HL-60 (cell line): ENCODE results near the gene MYOZ2.

Experiments
- GABPA ChIP-seq: IDR thresholded peaks from 2 replicates; pipeline ENCODE4 v1.6.1; 2012; ENCODE audit warnings: low read depth
- POLR2AphosphoS5 ChIP-seq: IDR thresholded peaks from 2 replicates; pipeline ENCODE4 v1.6.1; 2012; ENCODE audit warnings: low read depth
- TF ChIP-seq, protein P1 (sequence below): IDR thresholded peaks from one replicate; pipeline ENCODE4 v1.5.1; 2011; ENCODE audit warnings: low read length, control low read depth, inconsistent platforms; ENCODE audit not compliant: insufficient read depth
- TF ChIP-seq, protein P2 (sequence below): IDR thresholded peaks from 2 replicates; pipeline ENCODE4 v1.6.1; 2012; ENCODE audit warnings: low read depth; ENCODE audit not compliant: insufficient replicate concordance

DNA sequence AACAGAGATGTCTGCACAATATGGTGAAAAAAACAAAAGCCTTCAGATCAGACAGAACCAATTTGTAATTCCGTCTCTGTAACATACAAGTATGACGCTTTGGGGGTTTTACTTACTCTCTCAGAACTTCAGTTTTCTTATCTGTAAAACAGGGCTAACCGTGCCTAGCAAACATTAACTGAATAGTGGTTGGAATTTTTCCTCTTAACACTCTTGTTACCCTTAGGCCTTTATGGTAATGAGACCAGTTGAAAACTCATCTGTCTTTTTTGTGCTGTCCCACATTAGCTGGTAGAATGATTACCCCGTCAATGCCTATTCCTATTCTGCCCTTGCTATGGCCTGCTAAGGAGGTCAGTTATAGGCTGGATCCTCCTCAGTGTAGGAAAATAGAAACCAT is 4.5 kb upstream of the MYOZ2 start:
- TF ChIP-seq, protein P1, sequence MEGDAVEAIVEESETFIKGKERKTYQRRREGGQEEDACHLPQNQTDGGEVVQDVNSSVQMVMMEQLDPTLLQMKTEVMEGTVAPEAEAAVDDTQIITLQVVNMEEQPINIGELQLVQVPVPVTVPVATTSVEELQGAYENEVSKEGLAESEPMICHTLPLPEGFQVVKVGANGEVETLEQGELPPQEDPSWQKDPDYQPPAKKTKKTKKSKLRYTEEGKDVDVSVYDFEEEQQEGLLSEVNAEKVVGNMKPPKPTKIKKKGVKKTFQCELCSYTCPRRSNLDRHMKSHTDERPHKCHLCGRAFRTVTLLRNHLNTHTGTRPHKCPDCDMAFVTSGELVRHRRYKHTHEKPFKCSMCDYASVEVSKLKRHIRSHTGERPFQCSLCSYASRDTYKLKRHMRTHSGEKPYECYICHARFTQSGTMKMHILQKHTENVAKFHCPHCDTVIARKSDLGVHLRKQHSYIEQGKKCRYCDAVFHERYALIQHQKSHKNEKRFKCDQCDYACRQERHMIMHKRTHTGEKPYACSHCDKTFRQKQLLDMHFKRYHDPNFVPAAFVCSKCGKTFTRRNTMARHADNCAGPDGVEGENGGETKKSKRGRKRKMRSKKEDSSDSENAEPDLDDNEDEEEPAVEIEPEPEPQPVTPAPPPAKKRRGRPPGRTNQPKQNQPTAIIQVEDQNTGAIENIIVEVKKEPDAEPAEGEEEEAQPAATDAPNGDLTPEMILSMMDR: no peak
- TF ChIP-seq POLR2AphosphoS5 (no peak), GABPA (no peak)
- TF ChIP-seq, protein P2, sequence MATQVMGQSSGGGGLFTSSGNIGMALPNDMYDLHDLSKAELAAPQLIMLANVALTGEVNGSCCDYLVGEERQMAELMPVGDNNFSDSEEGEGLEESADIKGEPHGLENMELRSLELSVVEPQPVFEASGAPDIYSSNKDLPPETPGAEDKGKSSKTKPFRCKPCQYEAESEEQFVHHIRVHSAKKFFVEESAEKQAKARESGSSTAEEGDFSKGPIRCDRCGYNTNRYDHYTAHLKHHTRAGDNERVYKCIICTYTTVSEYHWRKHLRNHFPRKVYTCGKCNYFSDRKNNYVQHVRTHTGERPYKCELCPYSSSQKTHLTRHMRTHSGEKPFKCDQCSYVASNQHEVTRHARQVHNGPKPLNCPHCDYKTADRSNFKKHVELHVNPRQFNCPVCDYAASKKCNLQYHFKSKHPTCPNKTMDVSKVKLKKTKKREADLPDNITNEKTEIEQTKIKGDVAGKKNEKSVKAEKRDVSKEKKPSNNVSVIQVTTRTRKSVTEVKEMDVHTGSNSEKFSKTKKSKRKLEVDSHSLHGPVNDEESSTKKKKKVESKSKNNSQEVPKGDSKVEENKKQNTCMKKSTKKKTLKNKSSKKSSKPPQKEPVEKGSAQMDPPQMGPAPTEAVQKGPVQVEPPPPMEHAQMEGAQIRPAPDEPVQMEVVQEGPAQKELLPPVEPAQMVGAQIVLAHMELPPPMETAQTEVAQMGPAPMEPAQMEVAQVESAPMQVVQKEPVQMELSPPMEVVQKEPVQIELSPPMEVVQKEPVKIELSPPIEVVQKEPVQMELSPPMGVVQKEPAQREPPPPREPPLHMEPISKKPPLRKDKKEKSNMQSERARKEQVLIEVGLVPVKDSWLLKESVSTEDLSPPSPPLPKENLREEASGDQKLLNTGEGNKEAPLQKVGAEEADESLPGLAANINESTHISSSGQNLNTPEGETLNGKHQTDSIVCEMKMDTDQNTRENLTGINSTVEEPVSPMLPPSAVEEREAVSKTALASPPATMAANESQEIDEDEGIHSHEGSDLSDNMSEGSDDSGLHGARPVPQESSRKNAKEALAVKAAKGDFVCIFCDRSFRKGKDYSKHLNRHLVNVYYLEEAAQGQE: no peak
